IMR-90 (cell line): Measurements from ENCODE around the gene MCUR1. TPM values are rescaled to one million over a fixed set of nuclear protein-coding genes. Genes with fewer than 3 reads are reported as not detected.

Source experiments
- ATAC-seq: fragments of 200-7000 bp; cut with Tn5 transposase; 2 replicates; pipeline ENCODE4 v1.9.1; 2020; ENCODE audit warnings: low read depth, mild to moderate bottlenecking, moderate library complexity
- BruUV-seq: library from RNA; stranded (reverse); fragments of 400-500 nt; replicated peaks from 2 replicates; lab custom pipeline; 2021; lab: Mats Ljungman, UMichigan
- CTCF ChIA-PET: fragments of 300-600 bp; formaldehyde crosslinking; extraction: SDS; loops from one replicate; lab custom pipeline; 2021; ENCODE audit warnings: antibody characterized with exemption; lab: Yijun Ruan, JAX
- POLR2A ChIA-PET: fragments of 300-600 bp; sonication (Branson Sonifier 250); formaldehyde crosslinking; loops from one replicate; lab custom pipeline; 2022; ENCODE audit warnings: antibody characterized with exemption; ENCODE audit not compliant: unreplicated experiment; lab: Charles Lee
- DNase-seq: peaks from one replicate; pipeline ENCODE4 v3.0.0; 2013
- H2AFZ ChIP-seq: replicated peaks from 2 replicates; pipeline ENCODE3; 2013; ENCODE audit warnings: low read length, mild to moderate bottlenecking; ENCODE audit not compliant: poor library complexity
- H2AK5ac ChIP-seq: 2 replicates; pipeline ENCODE4 v1.6.1; 2013; ENCODE audit warnings: low read depth, low read length, inconsistent platforms
- H2AK9ac ChIP-seq: replicated peaks from 2 replicates; pipeline ENCODE3; 2013; ENCODE audit warnings: mild to moderate bottlenecking, low read depth, low read length, moderate library complexity; ENCODE audit not compliant: poor library complexity
- H2BK120ac ChIP-seq: 2 replicates; pipeline ENCODE4 v1.6.1; 2013; ENCODE audit warnings: low read depth, low read length, inconsistent platforms
- H2BK15ac ChIP-seq: 3 replicates; pipeline ENCODE4 v1.6.1; 2013; ENCODE audit warnings: low read depth, low read length, inconsistent platforms
- H2BK20ac ChIP-seq: 2 replicates; pipeline ENCODE4 v1.6.1; 2013; ENCODE audit warnings: low read depth, mild to moderate bottlenecking, inconsistent platforms, low read length, moderate library complexity
- H2BK5ac ChIP-seq: 2 replicates; pipeline ENCODE4 v1.6.1; 2013; ENCODE audit warnings: mild to moderate bottlenecking, low read depth, low read length, inconsistent platforms; ENCODE audit not compliant: poor library complexity, severe bottlenecking
- H3K14ac ChIP-seq: replicated peaks from 2 replicates; pipeline ENCODE4 v1.6.1; 2013; ENCODE audit warnings: low read depth, low read length, inconsistent platforms
- H3K18ac ChIP-seq: 2 replicates; pipeline ENCODE4 v1.6.1; 2013; ENCODE audit warnings: low read depth, low read length, control low read depth
- H3K23ac ChIP-seq: 2 replicates; pipeline ENCODE4 v1.6.1; 2013; ENCODE audit warnings: low read depth, low read length, inconsistent platforms
- H3K27ac ChIP-seq: 2 replicates; pipeline ENCODE4 v1.5.1; 2013; ENCODE audit warnings: mild to moderate bottlenecking, control low read depth, low read length; ENCODE audit not compliant: insufficient read depth
- H3K27me3 ChIP-seq: 2 replicates; pipeline ENCODE4 v1.6.1; 2013; ENCODE audit warnings: low read length; ENCODE audit not compliant: control insufficient read depth, insufficient read depth
- H3K36me3 ChIP-seq: 2 replicates; pipeline ENCODE4 v1.6.1; 2013; ENCODE audit warnings: low read length, mixed read lengths; ENCODE audit not compliant: control insufficient read depth, insufficient read depth
- H3K4ac ChIP-seq: 2 replicates; pipeline ENCODE4 v1.6.1; 2013; ENCODE audit warnings: low read depth, low read length, inconsistent platforms
- H3K4me1 ChIP-seq: 2 replicates; pipeline ENCODE4 v1.6.1; 2013; ENCODE audit warnings: low read length, mixed read lengths; ENCODE audit not compliant: control insufficient read depth, insufficient read depth
- H3K4me2 ChIP-seq: 2 replicates; pipeline ENCODE4 v1.6.1; 2013; ENCODE audit warnings: low read depth, mild to moderate bottlenecking, control low read depth, low read length, moderate library complexity
- H3K4me3 ChIP-seq: 2 replicates; pipeline ENCODE4 v1.5.1; 2013; ENCODE audit warnings: low read depth, mild to moderate bottlenecking, control low read depth, low read length, moderate library complexity; ENCODE audit not compliant: insufficient read depth
- H3K56ac ChIP-seq: 2 replicates; pipeline ENCODE4 v1.6.1; 2013; ENCODE audit warnings: low read length, inconsistent platforms; ENCODE audit not compliant: insufficient read depth; ENCODE audit errors: extremely low read depth
- H3K79me1 ChIP-seq, 2 experiments: 2 replicates each; pipeline ENCODE4 v1.6.1; 2013; ENCODE audit warnings: low read length in 2 of 2, inconsistent platforms in 1 of 2, low read depth in 1 of 2
- H3K9ac ChIP-seq: 2 replicates; pipeline ENCODE4 v1.6.1; 2013; ENCODE audit warnings: low read depth, low read length, control low read depth
- H3K9me1 ChIP-seq: 2 replicates; pipeline ENCODE4 v1.6.1; 2013; ENCODE audit warnings: low read length, inconsistent platforms; ENCODE audit not compliant: insufficient read depth
- H3K9me3 ChIP-seq: 2 replicates; pipeline ENCODE4 v1.6.1; 2013; ENCODE audit warnings: low read length; ENCODE audit not compliant: control insufficient read depth, insufficient read depth
- H4K20me1 ChIP-seq: 2 replicates; pipeline ENCODE4 v1.6.1; 2013; ENCODE audit warnings: low read length, inconsistent platforms; ENCODE audit not compliant: insufficient read depth
- H4K5ac ChIP-seq: 2 replicates; pipeline ENCODE4 v1.6.1; 2013; ENCODE audit warnings: mild to moderate bottlenecking, low read depth, low read length, control low read depth
- H4K8ac ChIP-seq, 2 experiments: 2 replicates each; pipeline ENCODE4 v1.6.1; 2013; ENCODE audit warnings: low read depth in 2 of 2, low read length in 2 of 2, control low read depth in 1 of 2, inconsistent platforms in 1 of 2
- H4K91ac ChIP-seq: 2 replicates; pipeline ENCODE4 v1.6.1; 2013; ENCODE audit warnings: low read depth, low read length, inconsistent platforms; ENCODE audit not compliant: insufficient read depth
- FOS ChIP-seq: fragments of 150-350 bp; IDR thresholded peaks from 2 replicates; pipeline ENCODE4 v1.6.1; 2016; ENCODE audit warnings: low read depth, low read length
- POLR2A ChIP-seq: IDR thresholded peaks from 2 replicates; pipeline ENCODE4 v1.6.1; 2012; ENCODE audit warnings: mild to moderate bottlenecking, low read depth, low read length
- WGBS, 2 experiments: methylation state at CpG; one replicate each; pipeline versions ENCODE4 v1.1.5 to v1.1.7; 2013; ENCODE audit warnings: missing lambda C conversion rate in 2 of 2; ENCODE audit not compliant: insufficient read length in 1 of 2; ENCODE audit errors: extremely low coverage in 2 of 2; 5-methylcytosine and 5-hydroxymethylcytosine counted together
- dilution Hi-C: fragments of 300-500 bp; cut with HindIII; formaldehyde crosslinking; loops from one replicate; pipeline ENCODE4 v1.14.3; 2018; ENCODE audit warnings: low sequenced_read_pairs; ENCODE audit not compliant: unreplicated experiment
- in situ Hi-C: fragments of 300-500 bp; cut with MboI; formaldehyde crosslinking; loops from 3 replicates; pipeline ENCODE4 v1.14.3; 2019; ENCODE audit warnings: low sequenced_read_pairs, inconsistent platforms, mixed read lengths
- intact Hi-C: fragments of 100-400 bp; cut with micrococcal nuclease; formaldehyde crosslinking; loops from 2 replicates; pipeline ENCODE4 v1.10.0; 2022
- polyA plus RNA-seq, 3 experiments: library from polyadenylated mRNA; depleted of rRNA; stranded (reverse); fragments of >200 nt; gene quantifications; 2 replicates each; pipeline ENCODE4 v1.2.3, GENCODE V29; 2012; ENCODE audit warnings: low replicate concordance in 1 of 3
- total RNA-seq: library from RNA; depleted of rRNA; stranded (reverse); fragments of >200 nt; gene quantifications from 2 replicates; pipeline ENCODE4 v1.2.3, GENCODE V29; 2012
- TF ChIP-seq, protein P1 (sequence below): conservative IDR thresholded peaks from 2 replicates; pipeline ENCODE4 v1.5.1; 2012; ENCODE audit warnings: mild to moderate bottlenecking, low read depth, low read length, improper control_type of control experiment

Gene MCUR1
- total and polyA plus RNA-seq, 2 of the 4 experiments (the other 2 are of a cell fraction): 4.1 to 6.5 TPM

DNA sequence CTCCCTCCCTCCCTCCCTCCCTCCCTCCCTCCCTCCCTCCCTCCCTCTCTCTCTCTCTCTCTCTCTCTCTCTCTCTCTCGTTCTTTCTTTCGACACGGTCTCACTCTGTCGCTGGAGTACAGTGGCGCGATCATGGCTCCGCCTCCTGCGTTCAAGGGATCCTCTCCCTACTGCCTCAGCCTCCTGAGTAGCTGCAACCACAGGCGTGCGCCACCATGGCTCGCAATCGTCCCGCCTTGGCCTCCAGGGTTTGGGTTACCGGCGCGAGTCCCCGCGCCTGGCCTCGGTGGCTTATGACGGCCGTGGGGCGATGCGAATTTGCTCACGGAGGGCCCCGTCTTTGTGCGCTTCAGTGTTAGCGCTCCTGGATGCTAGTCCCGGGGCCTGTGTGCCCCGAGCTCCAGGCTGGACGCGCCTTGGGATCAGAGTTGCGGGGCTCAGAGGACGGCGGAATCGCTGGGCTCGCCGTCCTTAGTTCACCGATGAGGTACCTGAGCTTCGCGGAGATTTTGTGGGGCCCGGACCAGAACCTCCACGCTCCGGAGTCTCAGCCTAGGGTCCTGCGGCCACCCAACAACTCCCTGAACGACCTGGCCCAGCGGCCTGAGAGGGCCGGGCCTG is 45.2 kb downstream of the MCUR1 start:
- Histone ChIP-seq H4K20me1 (no peaks in the 10 kb centered on the region), H3K4me3 (no peak overlapping the region), H2BK5ac (no peak overlapping the region), H3K14ac (no peak overlapping the region), H3K36me3 (no peaks in the 10 kb centered on the region), H2BK120ac (no peak overlapping the region), H3K18ac (no peak overlapping the region), H4K5ac (no peak overlapping the region), H2AK9ac (no peak overlapping the region), H2AK5ac (no peak overlapping the region), H3K27me3 (no peaks in the 10 kb centered on the region), H2AFZ (peak overlapping the region; percentile 21), H3K9me1 (0 out of 2 replicates have a peak, but pooled peaks cover 2% of the 10 kb centered on the region), H4K8ac (no peak overlapping the region), H3K79me1 (no peaks in the 10 kb centered on the region), H3K4me1 (peaks cover 2% of the 10 kb centered on the region; the same call in 1 of the 2 replicates), H2BK15ac (no peak overlapping the region), H3K27ac (no peak overlapping the region), H4K91ac (no peak overlapping the region), H3K9ac (no peak overlapping the region), H3K56ac (no peak overlapping the region), H2BK20ac (no peak overlapping the region), H3K23ac (no peak overlapping the region), H3K4me2 (no peak overlapping the region), H3K9me3 (no peaks in the 10 kb centered on the region), H3K4ac (no peak overlapping the region)
- dilution Hi-C loops (no loop called here), intact Hi-C loops (no loop called here), in situ Hi-C loops (no loop called here)
- POLR2A ChIA-PET: no interaction called here
- 99% methylated on average over 29 of the region's 47 CpGs; no CpG with 5 or more reads in 1 of the 2 experiments for WGBS, 2 experiments
- TF ChIP-seq POLR2A (no peak), FOS (no peak)
- TF ChIP-seq, protein P1, sequence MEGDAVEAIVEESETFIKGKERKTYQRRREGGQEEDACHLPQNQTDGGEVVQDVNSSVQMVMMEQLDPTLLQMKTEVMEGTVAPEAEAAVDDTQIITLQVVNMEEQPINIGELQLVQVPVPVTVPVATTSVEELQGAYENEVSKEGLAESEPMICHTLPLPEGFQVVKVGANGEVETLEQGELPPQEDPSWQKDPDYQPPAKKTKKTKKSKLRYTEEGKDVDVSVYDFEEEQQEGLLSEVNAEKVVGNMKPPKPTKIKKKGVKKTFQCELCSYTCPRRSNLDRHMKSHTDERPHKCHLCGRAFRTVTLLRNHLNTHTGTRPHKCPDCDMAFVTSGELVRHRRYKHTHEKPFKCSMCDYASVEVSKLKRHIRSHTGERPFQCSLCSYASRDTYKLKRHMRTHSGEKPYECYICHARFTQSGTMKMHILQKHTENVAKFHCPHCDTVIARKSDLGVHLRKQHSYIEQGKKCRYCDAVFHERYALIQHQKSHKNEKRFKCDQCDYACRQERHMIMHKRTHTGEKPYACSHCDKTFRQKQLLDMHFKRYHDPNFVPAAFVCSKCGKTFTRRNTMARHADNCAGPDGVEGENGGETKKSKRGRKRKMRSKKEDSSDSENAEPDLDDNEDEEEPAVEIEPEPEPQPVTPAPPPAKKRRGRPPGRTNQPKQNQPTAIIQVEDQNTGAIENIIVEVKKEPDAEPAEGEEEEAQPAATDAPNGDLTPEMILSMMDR: no peak
- no peak for ATAC-seq
- DNase-seq: no peak
- no TSS peak for BruUV-seq
- CTCF ChIA-PET: no interaction called here
